ENCODE results near the gene SIK2.

DNA sequence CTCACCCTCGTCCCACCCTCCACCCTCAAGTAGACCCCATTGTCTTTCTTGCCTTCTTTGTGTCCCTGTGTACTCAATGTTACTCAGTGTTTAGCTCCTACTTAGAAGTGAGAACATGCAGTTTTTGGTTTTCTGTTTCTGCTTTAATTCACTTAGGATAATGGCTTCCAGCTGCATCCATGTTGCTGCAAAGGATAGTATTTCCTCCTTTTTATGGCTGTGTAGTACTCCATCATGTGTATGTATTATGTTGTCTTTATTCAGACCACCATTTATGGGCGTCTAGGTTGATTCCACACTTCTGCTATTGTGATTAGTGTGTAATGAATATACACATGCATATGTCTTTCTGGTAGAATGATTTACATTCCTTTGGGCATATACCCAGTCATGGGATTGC, 73.6 kb downstream of the SIK2 start:
- no peak for TF ChIP-seq CTCF (IDR thresholded peaks at IDR 0.05)
- no peak for TF ChIP-seq EZH2 (IDR thresholded peaks at IDR 0.05; ENCODE audit: borderline replicate concordance, insufficient read depth, low read depth, low read length, poor library complexity, severe bottlenecking)
